ENCODE data around the gene LYPD6B.
A peak's percentile ranks its signal among the peaks of the same experiment; 100 is the strongest.

Gene LYPD6B

GRCh38 chr2:149041482-149041881 is 3.0 kb downstream of the LYPD6B start:
- DNase-seq (ENCODE audit: low read depth): no peak

GRCh38 chr2:149042881-149043280 is 4.4 kb downstream of the LYPD6B start:
- no peak for DNase-seq (ENCODE audit: low read depth)

GRCh38 chr2:149044500-149044899 is 6.0 kb downstream of the LYPD6B start:
- DNase-seq (ENCODE audit: low read depth): no peak

- DNase-seq (ENCODE audit: low read depth): no peak
These were observed 8.6 kb downstream of the LYPD6B start for GRCh38 chr2:149047118-149047517.

GRCh38 chr2:149049142-149049541 is 10.6 kb downstream of the LYPD6B start:
- DNase-seq (ENCODE audit: low read depth): no peak

GRCh38 chr2:149050188-149050587 is 11.7 kb downstream of the LYPD6B start:
- DNase-seq (ENCODE audit: low read depth): no peak

GRCh38 chr2:149055751-149056150 is 17.3 kb downstream of the LYPD6B start:
- no peak for DNase-seq (ENCODE audit: low read depth)

GRCh38 chr2:149056541-149057255 is 18.2 kb downstream of the LYPD6B start:
- DNase-seq (ENCODE audit: low read depth): no peak

GRCh38 chr2:149057401-149057800 is 18.9 kb downstream of the LYPD6B start:
- no peak for DNase-seq (ENCODE audit: low read depth)

GRCh38 chr2:149058936-149059335 is 20.4 kb downstream of the LYPD6B start:
- no peak for DNase-seq (ENCODE audit: low read depth)

- DNase-seq (ENCODE audit: low read depth): no peak
These were observed 21.3 kb downstream of the LYPD6B start for GRCh38 chr2:149059822-149060221.

- no peak for DNase-seq (ENCODE audit: low read depth)
These were observed 22.7 kb downstream of the LYPD6B start for GRCh38 chr2:149061133-149061745.

GRCh38 chr2:149062531-149062930 is 24.0 kb downstream of the LYPD6B start:
- no peak for DNase-seq (ENCODE audit: low read depth)

- no peak for DNase-seq (ENCODE audit: low read depth)
These were observed 24.7 kb downstream of the LYPD6B start for GRCh38 chr2:149063177-149063576.

GRCh38 chr2:149064365-149064841 is 25.9 kb downstream of the LYPD6B start:
- DNase-seq (ENCODE audit: low read depth): no peak

- no peak for DNase-seq (ENCODE audit: low read depth)
These were observed 26.5 kb downstream of the LYPD6B start for GRCh38 chr2:149064856-149065630.

GRCh38 chr2:149068225-149068995 is 29.9 kb downstream of the LYPD6B start:
- DNase-seq (ENCODE audit: low read depth): no peak

GRCh38 chr2:149068996-149069888 is 30.7 kb downstream of the LYPD6B start:
- DNase-seq (ENCODE audit: low read depth): peak; percentile 94

- DNase-seq (ENCODE audit: low read depth): no peak
These were observed 32.3 kb downstream of the LYPD6B start for GRCh38 chr2:149070681-149071320.

GRCh38 chr2:149075105-149075504 is 36.6 kb downstream of the LYPD6B start:
- no peak for DNase-seq (ENCODE audit: low read depth)

GRCh38 chr2:149075853-149076252 is 37.4 kb downstream of the LYPD6B start:
- DNase-seq (ENCODE audit: low read depth): no peak
